ENCODE measurements around the gene ATP5ME. TPM values are rescaled to one million over a fixed set of nuclear protein-coding genes. Genes with fewer than 3 reads are reported as not detected.

Gene ATP5ME
- total RNA-seq, 6 experiments from 2014 or later: 78.2 to 225 (median 162) TPM

DNA sequence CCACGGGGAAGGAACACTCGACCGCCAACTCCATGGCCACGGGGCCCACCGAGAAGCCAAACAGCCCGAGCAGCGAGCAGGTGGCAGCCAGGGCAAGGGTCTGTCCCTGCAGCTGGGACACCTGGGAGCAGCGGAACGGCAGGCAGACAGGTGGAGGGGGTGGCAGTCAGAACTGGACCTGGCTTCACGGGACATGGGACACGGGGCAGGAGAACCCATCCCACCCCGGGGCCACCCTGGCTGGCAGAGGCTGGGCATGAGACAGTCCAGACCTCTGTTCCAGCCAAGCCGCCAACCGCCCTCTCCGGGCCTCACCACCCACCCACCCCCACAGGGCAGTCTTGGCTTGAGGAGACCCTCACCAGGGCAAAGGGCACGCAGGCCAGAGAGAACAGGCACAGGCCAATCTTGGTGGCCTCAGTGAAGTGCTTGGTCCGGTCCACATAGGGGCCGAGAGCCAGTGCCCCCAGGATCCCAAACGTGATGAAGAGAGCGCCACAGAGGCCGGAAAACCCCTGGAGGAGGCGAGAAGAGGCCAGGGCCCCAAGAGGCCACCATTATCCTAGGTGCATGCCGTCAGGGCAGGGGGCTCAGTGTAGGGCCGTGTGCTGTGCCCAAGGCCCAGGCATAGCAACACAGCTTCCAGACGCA is 9.3 kb upstream of the ATP5ME start:
- H3K27me3 ChIP-seq: no peaks in the 10 kb centered on the region
- 85% methylated on average over 5 of the region's 25 CpGs for WGBS (ENCODE audit: insufficient coverage, low coverage, low lambda C conversion rate, missing lambda C conversion rate)
- H3K36me3 ChIP-seq: no peaks in the 10 kb centered on the region
- H3K9me3 ChIP-seq: no peaks in the 10 kb centered on the region
- no peak for ATAC-seq
- intact Hi-C loops (cut with DNase I): no loop called here
- no peak overlapping the region for H3K4me3 ChIP-seq
- no peak overlapping the region for H3K27ac ChIP-seq
- TF ChIP-seq POLR2A (IDR thresholded peaks at IDR 0.05): no peak
- TF ChIP-seq, protein P1, sequence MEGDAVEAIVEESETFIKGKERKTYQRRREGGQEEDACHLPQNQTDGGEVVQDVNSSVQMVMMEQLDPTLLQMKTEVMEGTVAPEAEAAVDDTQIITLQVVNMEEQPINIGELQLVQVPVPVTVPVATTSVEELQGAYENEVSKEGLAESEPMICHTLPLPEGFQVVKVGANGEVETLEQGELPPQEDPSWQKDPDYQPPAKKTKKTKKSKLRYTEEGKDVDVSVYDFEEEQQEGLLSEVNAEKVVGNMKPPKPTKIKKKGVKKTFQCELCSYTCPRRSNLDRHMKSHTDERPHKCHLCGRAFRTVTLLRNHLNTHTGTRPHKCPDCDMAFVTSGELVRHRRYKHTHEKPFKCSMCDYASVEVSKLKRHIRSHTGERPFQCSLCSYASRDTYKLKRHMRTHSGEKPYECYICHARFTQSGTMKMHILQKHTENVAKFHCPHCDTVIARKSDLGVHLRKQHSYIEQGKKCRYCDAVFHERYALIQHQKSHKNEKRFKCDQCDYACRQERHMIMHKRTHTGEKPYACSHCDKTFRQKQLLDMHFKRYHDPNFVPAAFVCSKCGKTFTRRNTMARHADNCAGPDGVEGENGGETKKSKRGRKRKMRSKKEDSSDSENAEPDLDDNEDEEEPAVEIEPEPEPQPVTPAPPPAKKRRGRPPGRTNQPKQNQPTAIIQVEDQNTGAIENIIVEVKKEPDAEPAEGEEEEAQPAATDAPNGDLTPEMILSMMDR (IDR thresholded peaks at IDR 0.05): no peak
- H3K4me1 ChIP-seq: peaks cover 0 to 23% (median 7%) of the 10 kb centered on the region in 4 donors
- peak in 2 of 3 donors; percentile 29 to 56 for DNase-seq

DNA sequence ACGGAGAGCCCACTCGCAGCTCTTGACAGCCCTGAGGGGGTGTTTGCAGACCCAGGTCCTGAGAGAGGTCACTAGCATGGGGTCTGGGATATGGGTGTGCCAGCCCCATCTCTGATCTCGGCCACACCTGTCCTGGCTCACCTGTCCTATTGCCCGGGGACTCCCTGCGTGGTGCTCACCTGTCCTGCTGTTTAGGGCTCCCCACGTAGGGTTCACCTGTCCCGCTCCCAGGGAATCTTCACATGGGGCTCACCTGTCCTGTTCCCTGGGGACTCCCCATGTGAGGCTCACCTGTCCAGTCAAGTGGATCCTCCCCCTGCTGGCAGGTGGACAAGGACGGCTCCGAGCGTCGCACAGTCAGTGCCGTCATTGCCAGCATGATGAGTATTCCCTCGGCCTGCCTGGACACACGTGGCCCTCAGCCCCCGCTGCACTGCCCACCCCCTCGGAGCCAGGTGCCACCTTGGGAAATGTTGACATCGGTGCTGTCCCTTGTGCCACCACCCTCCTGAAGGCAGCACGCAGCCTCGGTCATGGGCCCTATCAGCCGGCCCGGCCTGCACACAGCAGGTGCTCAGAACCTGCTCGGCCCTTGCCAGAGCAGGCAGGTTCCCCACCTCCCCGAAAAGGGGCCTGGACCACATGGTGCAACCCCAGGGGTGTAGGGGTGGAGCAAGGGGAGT is 8.6 kb upstream of the ATP5ME start:
- no peak for DNase-seq
- 85% methylated on average over 5 of the region's 23 CpGs for WGBS (ENCODE audit: insufficient coverage, low coverage, low lambda C conversion rate, missing lambda C conversion rate)
- no peaks in the 10 kb centered on the region for H3K36me3 ChIP-seq
- no peak overlapping the region for H3K4me3 ChIP-seq
- TF ChIP-seq POLR2A (IDR thresholded peaks at IDR 0.05): no peak
- TF ChIP-seq, protein P1 (IDR thresholded peaks at IDR 0.05): no peak
- H3K9me3 ChIP-seq: no peaks in the 10 kb centered on the region
- no peak overlapping the region for H3K27ac ChIP-seq
- ATAC-seq: no peak
- H3K27me3 ChIP-seq: no peaks in the 10 kb centered on the region
- H3K4me1 ChIP-seq: peaks cover 0 to 18% (median 7%) of the 10 kb centered on the region in 4 donors
- intact Hi-C loops (cut with DNase I): no loop called here

DNA sequence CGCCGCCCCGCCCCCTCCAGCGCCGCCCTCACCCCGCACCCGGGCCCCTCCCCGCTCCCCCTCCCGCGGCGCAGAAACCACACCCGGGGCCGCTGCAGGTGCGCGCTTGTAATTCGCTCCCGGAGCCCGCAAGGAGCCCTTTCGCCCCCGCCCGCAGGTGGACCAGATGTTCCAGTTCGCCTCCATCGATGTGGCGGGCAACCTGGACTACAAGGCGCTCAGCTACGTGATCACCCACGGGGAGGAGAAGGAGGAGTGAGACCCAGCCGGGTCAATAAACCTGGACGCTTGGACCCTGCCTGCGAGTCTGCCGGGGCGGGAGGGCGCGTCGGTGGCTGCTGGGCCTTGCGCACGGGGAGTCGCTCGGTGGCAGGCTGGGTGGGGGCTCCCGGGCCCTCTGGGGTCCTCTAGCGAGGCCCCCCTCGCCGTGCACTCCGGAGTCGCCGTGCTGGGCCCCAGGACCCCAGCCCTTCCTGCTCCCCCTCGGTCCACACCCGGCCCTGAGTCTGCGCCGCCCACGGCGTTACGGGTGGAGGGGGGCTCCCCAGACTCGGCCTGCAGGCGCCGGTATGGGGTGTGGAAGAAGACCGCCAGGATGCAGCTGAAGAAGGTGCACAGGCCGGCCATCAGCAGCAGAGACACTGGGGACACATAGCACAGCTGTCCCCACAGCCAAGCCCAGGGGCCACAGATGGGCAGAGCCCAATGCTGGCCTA is 7.8 kb upstream of the ATP5ME start:
- TF ChIP-seq POLR2A (IDR thresholded peaks at IDR 0.05): no peak
- TF ChIP-seq, protein P1 (IDR thresholded peaks at IDR 0.05): no peak
- no peak overlapping the region for H3K27ac ChIP-seq
- intact Hi-C loops (cut with DNase I): no loop called here
- peak overlapping the region in 1 of 3 donors; percentile 26 for H3K4me3 ChIP-seq
- WGBS (ENCODE audit: insufficient coverage, low coverage, low lambda C conversion rate, missing lambda C conversion rate): 11% methylated on average over 13 of the region's 58 CpGs
- no peaks in the 10 kb centered on the region for H3K36me3 ChIP-seq
- H3K9me3 ChIP-seq: no peaks in the 10 kb centered on the region
- DNase-seq: peak in 2 of 3 donors; percentile 60 to 70
- H3K4me1 ChIP-seq: peaks cover 0 to 11% (median 5%) of the 10 kb centered on the region in 4 donors
- peak; percentile 17 to 63 (median 34) for ATAC-seq
- no peaks in the 10 kb centered on the region for H3K27me3 ChIP-seq

DNA sequence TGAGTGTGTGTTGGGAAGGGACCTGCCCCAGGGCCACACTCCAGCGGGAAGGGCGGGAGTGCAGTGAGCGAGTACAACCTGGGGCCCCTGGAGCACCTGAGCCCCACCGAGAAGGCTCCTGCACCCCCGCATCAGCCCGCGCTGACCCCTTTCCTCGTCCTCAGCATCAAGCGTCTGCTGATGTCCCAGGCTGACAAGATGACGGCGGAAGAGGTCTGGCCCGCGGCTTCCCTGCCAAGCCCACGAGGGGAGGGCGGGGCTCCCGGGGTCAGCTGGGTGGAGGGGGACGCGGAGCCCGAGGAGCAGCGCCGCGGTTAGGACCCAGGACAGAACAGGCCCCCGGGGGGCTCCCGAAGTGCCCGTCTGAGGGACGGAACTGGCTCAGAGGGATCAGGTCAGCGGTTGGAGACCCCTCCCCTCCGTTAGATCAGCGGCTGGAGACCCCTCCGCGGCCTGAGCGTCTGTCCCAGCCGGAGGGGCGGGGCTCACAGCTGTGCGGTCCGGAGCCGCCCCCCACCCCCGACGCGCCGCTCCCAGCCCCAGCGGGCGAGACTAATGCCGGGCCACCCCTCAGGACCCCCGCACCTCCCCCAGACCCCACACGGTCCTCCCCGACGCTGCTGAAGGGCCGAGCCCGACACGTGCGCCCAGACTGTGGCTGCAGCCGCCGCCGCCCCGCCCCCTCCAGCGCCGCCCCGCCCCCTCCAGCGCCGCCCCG is 7.0 kb upstream of the ATP5ME start:
- H3K27ac ChIP-seq: no peak overlapping the region
- H3K4me1 ChIP-seq: peaks cover 0 to 6% (median 3%) of the 10 kb centered on the region in 4 donors
- WGBS (ENCODE audit: insufficient coverage, low coverage, low lambda C conversion rate, missing lambda C conversion rate): no CpG with 5 or more reads among the region's 62 CpGs
- no peaks in the 10 kb centered on the region for H3K9me3 ChIP-seq
- DNase-seq: peak in 2 of 3 donors; percentile 67 to 73
- H3K4me3 ChIP-seq: peak overlapping the region; percentile 33 to 48 (median 35)
- no peaks in the 10 kb centered on the region for H3K36me3 ChIP-seq
- peak; percentile 24 to 55 (median 36) for ATAC-seq
- intact Hi-C loops (cut with DNase I): no loop called here
- peak; percentile 16 for TF ChIP-seq POLR2A (IDR thresholded peaks at IDR 0.05)
- TF ChIP-seq, protein P1 (IDR thresholded peaks at IDR 0.05): no peak
- H3K27me3 ChIP-seq: no peaks in the 10 kb centered on the region

Data from right lobe of liver (tissue), 6 donors.